Camera-type eye (tissue), 1 donor: ENCODE results near the gene KCNIP1. TPM values are rescaled to one million over a fixed set of nuclear protein-coding genes. Genes with fewer than 3 reads are reported as not detected.

ENCODE experiments used
- total RNA-seq: library from RNA; depleted of rRNA; stranded (reverse); fragments of >200 nt; gene quantifications from one replicate; pipeline ENCODE4 v1.2.3, GENCODE V29; 2014

Gene KCNIP1
- total RNA-seq, result 10.1 TPM

DNA sequence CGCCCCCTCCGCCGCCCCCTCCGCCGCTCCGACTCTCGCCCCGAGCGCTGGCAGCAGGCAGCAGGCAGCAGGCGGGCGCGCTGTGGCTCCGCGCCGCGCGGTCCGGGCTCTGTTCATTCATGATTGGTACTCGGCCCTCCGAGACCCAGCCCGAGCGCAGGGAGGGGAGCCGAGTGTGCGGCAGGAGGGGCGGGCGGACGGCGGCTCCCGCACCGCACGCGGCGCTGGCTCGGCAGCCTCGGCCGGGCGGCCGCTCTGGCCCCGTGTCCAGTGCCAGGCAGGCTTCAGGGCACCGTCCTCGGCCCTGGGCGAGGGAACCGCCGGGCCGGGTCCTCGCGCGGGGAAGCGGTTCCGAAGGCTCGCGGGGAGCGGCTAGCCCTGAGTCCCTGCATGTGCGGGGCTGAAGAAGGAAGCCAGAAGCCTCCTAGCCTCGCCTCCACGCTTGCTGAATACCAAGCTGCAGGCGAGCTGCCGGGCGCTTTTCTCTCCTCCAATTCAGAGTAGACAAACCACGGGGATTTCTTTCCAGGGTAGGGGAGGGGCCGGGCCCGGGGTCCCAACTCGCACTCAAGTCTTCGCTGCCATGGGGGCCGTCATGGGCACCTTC is at the start of gene KCNIP1:
Gene KCNIP1, plus strand, starts transcription at position 31 of the 607 bp plus-strand sequence.

DNA sequence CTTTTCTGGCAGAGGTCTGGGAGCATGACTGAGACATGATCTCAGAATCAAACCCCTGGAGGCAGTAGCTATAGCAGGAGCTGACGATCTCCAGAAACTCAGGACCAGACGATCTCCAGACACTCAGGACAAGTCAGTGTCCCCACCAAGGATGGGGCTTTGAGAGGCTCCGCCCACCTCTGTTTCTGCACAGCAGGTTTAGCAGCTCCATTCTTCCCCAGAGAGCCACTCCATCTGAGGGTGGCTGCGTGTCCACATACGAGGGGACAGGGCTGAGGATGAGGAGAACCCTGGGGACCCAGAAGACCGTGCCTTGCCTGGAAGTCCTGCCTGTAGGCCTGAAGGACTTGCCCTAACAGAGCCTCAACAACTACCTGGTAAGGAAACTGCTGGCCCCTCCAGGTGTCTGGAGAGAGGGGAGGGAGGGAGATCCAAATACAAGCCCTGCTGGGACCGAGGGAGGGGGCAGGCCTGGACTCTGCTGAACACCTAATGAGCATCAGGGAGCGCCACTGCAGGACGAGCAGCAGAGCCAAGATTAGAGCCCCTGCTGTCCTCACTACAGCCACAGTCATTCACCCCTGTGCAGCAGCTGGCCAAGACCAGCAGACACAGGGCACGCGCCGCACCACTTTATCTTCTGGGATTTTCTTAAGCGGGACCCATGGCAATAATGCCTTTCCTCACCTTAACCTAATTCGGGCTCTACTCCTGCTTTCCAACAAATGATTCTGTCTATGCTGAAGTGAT is 279.9 kb downstream of the KCNIP1 start, which contains the start of gene GABRP:
Gene GABRP, plus strand, starts transcription at position 228 of the 750 bp plus-strand sequence. CDS start 4,891 bp downstream, outside the sequence.

Other genes with a start within 250 kb of the KCNIP1 start
- gene LCP2, start 206.2 kb upstream of the KCNIP1 start, total RNA-seq, result 8.6 TPM
- gene KCNMB1, start 114.7 kb upstream of the KCNIP1 start, total RNA-seq, result 1.4 TPM